ENCODE measurements around the gene COL13A1. TPM values are rescaled to one million over a fixed set of nuclear protein-coding genes. Genes with fewer than 3 reads are reported as not detected.

COL13A1 gene
- total and polyA plus RNA-seq, 2 of the 8 experiments (the other 6 are each of a cell fraction or from before 2014, with no cell fraction given), result 2.6 to 5.2 TPM

GRCh38 chr10:69972981-69973397, 171.3 kb downstream of the COL13A1 start (continued):
- no peak for TF ChIP-seq CHD7 (IDR thresholded peaks at IDR 0.05; ENCODE audit: insufficient replicate concordance, low read length)
- TF ChIP-seq BRCA1 (IDR thresholded peaks at IDR 0.05; ENCODE audit: low read depth, low read length), result no peak
- no peak for TF ChIP-seq JUND (IDR thresholded peaks at IDR 0.05; ENCODE audit: low read length)
- TF ChIP-seq EZH2 (IDR thresholded peaks at IDR 0.05; ENCODE audit: low read depth, low read length, severe bottlenecking), result no peak
- no peak for TF ChIP-seq BACH1 (IDR thresholded peaks at IDR 0.05; ENCODE audit: low read length)
- TF ChIP-seq RBBP5 (IDR thresholded peaks at IDR 0.05; ENCODE audit: borderline replicate concordance, low read depth, low read length), result no peak
- TF ChIP-seq SP1 (IDR thresholded peaks at IDR 0.05; ENCODE audit: low read depth, low read length), result no peak
- no peak for TF ChIP-seq SP4 (IDR thresholded peaks at IDR 0.05; ENCODE audit: low read length)
- no peak for TF ChIP-seq RXRA (IDR thresholded peaks at IDR 0.05; ENCODE audit: insufficient read depth, low read depth, low read length)
- no peak for TF ChIP-seq SUZ12 (IDR thresholded peaks at IDR 0.05; ENCODE audit: low read length)
- no peak for TF ChIP-seq CHD1 (IDR thresholded peaks at IDR 0.05; ENCODE audit: low read depth, low read length)
- no peak for TF ChIP-seq KDM4A (IDR thresholded peaks at IDR 0.05; ENCODE audit: low read depth, low read length, severe bottlenecking)
- no peak for TF ChIP-seq CREB1 (IDR thresholded peaks at IDR 0.05)

Measured in H1 (cell line).